Measurements from ENCODE around the gene ARVCF.

DNA sequence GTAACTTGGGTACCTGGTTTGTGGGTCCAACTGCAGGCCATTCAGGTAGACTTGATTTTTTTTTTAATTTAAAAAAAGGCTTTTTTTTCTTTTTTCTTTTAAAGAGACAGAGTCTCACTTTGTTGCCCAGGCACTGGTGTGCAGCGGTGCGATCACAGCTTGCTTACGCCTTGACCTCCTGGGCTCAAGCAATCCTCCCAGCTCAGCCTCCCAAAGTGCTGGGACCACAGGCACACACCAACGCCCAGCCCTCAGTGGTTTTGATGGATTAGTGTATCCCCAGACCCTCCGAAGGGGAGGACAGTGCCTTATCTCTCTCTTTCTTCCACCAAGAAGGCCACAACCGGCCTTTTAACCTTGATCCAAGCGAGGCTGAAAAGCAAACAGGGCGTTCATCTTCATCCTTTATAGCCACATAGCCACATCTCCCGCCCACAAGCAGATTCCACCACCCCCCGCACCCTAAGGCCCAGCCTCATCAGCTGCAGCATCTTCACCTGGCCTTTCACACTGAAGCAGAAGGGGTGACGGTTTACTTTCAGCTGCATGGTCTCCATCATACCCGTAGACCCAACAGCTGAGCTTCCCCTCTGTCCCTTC lies 92.6 kb downstream of the ARVCF start:
- no peak for TF ChIP-seq EZH2 (IDR thresholded peaks at IDR 0.05; ENCODE audit: low read depth)
- TF ChIP-seq CTCF (conservative IDR thresholded peaks at IDR 0.05), result no peak
